Measurements from ENCODE around the gene ELFN1. TPM values are rescaled to one million over a fixed set of nuclear protein-coding genes. Genes with fewer than 3 reads are reported as not detected.

The ELFN1 gene
- total and polyA plus RNA-seq, 10 of the 15 experiments (the other 5 are each of a cell fraction or from before 2014, with no cell fraction given), result 0.04 TPM; not detected in 9

- TF ChIP-seq, protein P1, sequence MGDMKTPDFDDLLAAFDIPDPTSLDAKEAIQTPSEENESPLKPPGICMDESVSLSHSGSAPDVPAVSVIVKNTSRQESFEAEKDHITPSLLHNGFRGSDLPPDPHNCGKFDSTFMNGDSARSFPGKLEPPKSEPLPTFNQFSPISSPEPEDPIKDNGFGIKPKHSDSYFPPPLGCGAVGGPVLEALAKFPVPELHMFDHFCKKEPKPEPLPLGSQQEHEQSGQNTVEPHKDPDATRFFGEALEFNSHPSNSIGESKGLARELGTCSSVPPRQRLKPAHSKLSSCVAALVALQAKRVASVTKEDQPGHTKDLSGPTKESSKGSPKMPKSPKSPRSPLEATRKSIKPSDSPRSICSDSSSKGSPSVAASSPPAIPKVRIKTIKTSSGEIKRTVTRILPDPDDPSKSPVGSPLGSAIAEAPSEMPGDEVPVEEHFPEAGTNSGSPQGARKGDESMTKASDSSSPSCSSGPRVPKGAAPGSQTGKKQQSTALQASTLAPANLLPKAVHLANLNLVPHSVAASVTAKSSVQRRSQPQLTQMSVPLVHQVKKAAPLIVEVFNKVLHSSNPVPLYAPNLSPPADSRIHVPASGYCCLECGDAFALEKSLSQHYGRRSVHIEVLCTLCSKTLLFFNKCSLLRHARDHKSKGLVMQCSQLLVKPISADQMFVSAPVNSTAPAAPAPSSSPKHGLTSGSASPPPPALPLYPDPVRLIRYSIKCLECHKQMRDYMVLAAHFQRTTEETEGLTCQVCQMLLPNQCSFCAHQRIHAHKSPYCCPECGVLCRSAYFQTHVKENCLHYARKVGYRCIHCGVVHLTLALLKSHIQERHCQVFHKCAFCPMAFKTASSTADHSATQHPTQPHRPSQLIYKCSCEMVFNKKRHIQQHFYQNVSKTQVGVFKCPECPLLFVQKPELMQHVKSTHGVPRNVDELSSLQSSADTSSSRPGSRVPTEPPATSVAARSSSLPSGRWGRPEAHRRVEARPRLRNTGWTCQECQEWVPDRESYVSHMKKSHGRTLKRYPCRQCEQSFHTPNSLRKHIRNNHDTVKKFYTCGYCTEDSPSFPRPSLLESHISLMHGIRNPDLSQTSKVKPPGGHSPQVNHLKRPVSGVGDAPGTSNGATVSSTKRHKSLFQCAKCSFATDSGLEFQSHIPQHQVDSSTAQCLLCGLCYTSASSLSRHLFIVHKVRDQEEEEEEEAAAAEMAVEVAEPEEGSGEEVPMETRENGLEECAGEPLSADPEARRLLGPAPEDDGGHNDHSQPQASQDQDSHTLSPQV (IDR thresholded peaks at IDR 0.05), result no peak
- TF ChIP-seq FOXK2 (IDR thresholded peaks at IDR 0.05), result no peak
- TF ChIP-seq KLF5 (IDR thresholded peaks at IDR 0.05; ENCODE audit: partially characterized antibody), result no peak
Measured at GRCh38 chr7:1696671-1697498, 26.8 kb downstream of the ELFN1 start (continued).

DNA sequence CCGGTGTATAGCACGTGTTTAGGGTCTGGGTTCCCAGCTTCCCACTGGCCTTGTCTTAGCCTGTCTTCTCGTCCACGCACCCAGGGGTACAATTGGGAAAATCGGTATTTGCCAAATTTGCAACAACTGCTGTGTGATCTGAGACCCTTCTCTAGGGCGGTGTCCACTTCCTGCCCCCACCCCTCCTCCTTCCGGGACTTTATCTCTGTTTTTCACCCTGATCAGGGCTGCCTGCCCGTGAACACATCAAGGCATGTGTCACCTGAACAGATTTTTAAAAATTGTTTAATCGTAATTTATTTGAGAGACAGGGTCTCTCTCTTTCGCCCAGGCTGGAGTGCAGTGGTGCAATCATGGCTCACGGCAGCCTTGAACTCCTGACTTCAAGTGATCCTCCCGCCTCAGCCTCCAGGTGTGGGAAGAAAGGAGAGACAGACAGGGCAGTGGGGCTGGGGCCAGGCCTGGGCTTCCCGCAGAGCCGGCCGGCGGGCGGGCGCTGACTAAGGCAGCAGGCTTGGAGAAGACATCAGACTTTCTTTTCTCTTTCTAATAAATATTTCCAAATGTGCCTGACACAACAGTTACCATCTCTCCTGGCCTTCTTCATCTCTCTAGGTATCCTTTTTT is 27.5 kb downstream of the ELFN1 start:
- DNase-seq (ENCODE audit: low read depth, low spot score), result no peak
- intact Hi-C loops (cut with micrococcal nuclease; ENCODE audit: unreplicated experiment), result no loop called here

More for the DNA sequence above, 27.5 kb downstream of the ELFN1 start:
- FAIRE-seq (no peak), ATAC-seq (no peak)
- no TSS peak for BruUV-seq (replicated peaks)
- CTCF ChIA-PET, result no interaction called here
- POLR2A ChIA-PET, result no interaction called here
- Histone ChIP-seq H2AFZ (ENCODE audit: control insufficient read depth, low read depth, low read length) (no peak overlapping the region), H3K9ac (ENCODE audit: control insufficient read depth, insufficient read depth, low read length) (no peak overlapping the region), H3K4me3 (no peak overlapping the region), H3K79me2 (ENCODE audit: control insufficient read depth, insufficient read depth, low read length) (no peaks in the 10 kb centered on the region), H3K27me3 (replicated peaks in 1 of 2; ENCODE audit: control insufficient read depth in 2 of 2, insufficient read depth in 2 of 2, low read length in 1 of 2) (no peaks in the 10 kb centered on the region), H3K27ac (ENCODE audit: control insufficient read depth, insufficient read depth) (no peak overlapping the region), H3K4me2 (ENCODE audit: control insufficient read depth, insufficient read depth) (no peak overlapping the region), H3K36me3 (ENCODE audit: control insufficient read depth in 2 of 2, insufficient read depth in 2 of 2, low read length in 1 of 2) (no peaks in the 10 kb centered on the region), H3K4me1 (ENCODE audit: control insufficient read depth, insufficient read depth, low read length) (no peaks in the 10 kb centered on the region), H4K20me1 (ENCODE audit: control insufficient read depth, insufficient read depth) (no peaks in the 10 kb centered on the region), H3K9me3 (replicated peaks; ENCODE audit: control insufficient read depth, insufficient read depth, low read length) (no peaks in the 10 kb centered on the region)
- SMC1A ChIA-PET (ENCODE audit: uncharacterized antibody, unreplicated experiment), result no interaction called here
- no peak for TF ChIP-seq MEF2A (IDR thresholded peaks at IDR 0.05; ENCODE audit: insufficient read depth, low read depth, low read length)
- TF ChIP-seq, protein P2, sequence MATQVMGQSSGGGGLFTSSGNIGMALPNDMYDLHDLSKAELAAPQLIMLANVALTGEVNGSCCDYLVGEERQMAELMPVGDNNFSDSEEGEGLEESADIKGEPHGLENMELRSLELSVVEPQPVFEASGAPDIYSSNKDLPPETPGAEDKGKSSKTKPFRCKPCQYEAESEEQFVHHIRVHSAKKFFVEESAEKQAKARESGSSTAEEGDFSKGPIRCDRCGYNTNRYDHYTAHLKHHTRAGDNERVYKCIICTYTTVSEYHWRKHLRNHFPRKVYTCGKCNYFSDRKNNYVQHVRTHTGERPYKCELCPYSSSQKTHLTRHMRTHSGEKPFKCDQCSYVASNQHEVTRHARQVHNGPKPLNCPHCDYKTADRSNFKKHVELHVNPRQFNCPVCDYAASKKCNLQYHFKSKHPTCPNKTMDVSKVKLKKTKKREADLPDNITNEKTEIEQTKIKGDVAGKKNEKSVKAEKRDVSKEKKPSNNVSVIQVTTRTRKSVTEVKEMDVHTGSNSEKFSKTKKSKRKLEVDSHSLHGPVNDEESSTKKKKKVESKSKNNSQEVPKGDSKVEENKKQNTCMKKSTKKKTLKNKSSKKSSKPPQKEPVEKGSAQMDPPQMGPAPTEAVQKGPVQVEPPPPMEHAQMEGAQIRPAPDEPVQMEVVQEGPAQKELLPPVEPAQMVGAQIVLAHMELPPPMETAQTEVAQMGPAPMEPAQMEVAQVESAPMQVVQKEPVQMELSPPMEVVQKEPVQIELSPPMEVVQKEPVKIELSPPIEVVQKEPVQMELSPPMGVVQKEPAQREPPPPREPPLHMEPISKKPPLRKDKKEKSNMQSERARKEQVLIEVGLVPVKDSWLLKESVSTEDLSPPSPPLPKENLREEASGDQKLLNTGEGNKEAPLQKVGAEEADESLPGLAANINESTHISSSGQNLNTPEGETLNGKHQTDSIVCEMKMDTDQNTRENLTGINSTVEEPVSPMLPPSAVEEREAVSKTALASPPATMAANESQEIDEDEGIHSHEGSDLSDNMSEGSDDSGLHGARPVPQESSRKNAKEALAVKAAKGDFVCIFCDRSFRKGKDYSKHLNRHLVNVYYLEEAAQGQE (IDR thresholded peaks at IDR 0.05; ENCODE audit: low read depth, low read length), result no peak
- WGBS (ENCODE audit: insufficient coverage, insufficient replicate concordance, low lambda C conversion rate, missing lambda C conversion rate), result 60% methylated on average over 18 of the region's 18 CpGs
- in situ Hi-C loops (cut with MboI), result no loop called here
- RAD21 ChIA-PET (ENCODE audit: unreplicated experiment), result no interaction called here

Data from GM12878 (cell line).